ENCODE data around the gene CYP2S1.

The CYP2S1 gene

GRCh38 chr19:41195675-41196497 is 2.9 kb downstream of the CYP2S1 start:
- no peak for DNase-seq

GRCh38 chr19:41198559-41198958 is 5.5 kb downstream of the CYP2S1 start:
- DNase-seq, result no peak

- DNase-seq, result no peak
These were observed 10.4 kb downstream of the CYP2S1 start for GRCh38 chr19:41203371-41203770.

- DNase-seq, result peak; percentile 83
These were observed 11.3 kb downstream of the CYP2S1 start for GRCh38 chr19:41204338-41204737.

- peak; percentile 35 for DNase-seq
These were observed 13.0 kb downstream of the CYP2S1 start for GRCh38 chr19:41205995-41206394.

GRCh38 chr19:41206456-41206855 is 13.4 kb downstream of the CYP2S1 start:
- no peak for DNase-seq

GRCh38 chr19:41206926-41207750 is 14.1 kb downstream of the CYP2S1 start:
- peak; percentile 36 for DNase-seq

- DNase-seq, result no peak
These were observed 21.1 kb downstream of the CYP2S1 start for GRCh38 chr19:41214161-41214560.

- DNase-seq, result no peak
These were observed 24.7 kb downstream of the CYP2S1 start for GRCh38 chr19:41217741-41218140.

GRCh38 chr19:41218249-41218614 is 25.2 kb downstream of the CYP2S1 start:
- no peak for DNase-seq

GRCh38 chr19:41218615-41219507 is 25.8 kb downstream of the CYP2S1 start, which contains the start of gene AXL:
TSS of gene AXL (plus strand) at chr19:41219223. CDS start at chr19:41219393, 170 bp downstream.
- DNase-seq, result peak; percentile 88

GRCh38 chr19:41219924-41220567 is 27.0 kb downstream of the CYP2S1 start:
- DNase-seq, result peak; percentile 91

- no peak for DNase-seq
These were observed 27.8 kb downstream of the CYP2S1 start for GRCh38 chr19:41220811-41221210.

- DNase-seq, result no peak
These were observed 28.6 kb downstream of the CYP2S1 start for GRCh38 chr19:41221514-41222205.

- DNase-seq, result no peak
These were observed 29.2 kb downstream of the CYP2S1 start for GRCh38 chr19:41222240-41222639.

GRCh38 chr19:41223431-41224234 is 30.6 kb downstream of the CYP2S1 start:
- DNase-seq, result peak; percentile 97

- DNase-seq, result no peak
These were observed 31.6 kb downstream of the CYP2S1 start for GRCh38 chr19:41224632-41225031.

- DNase-seq, result peak; percentile 100
These were observed 32.4 kb downstream of the CYP2S1 start for GRCh38 chr19:41225238-41226052.

- peak; percentile 92 for DNase-seq
These were observed 33.2 kb downstream of the CYP2S1 start for GRCh38 chr19:41226053-41226873.
